GM06990 (cell line): ENCODE measurements around the gene ITGAE.

ENCODE experiments used
- DNase-seq: peaks from one replicate; pipeline ENCODE4 v3.0.0-alpha.2; 2011; ENCODE audit not compliant: insufficient read length; ENCODE audit errors: extremely low read depth
- H3K27me3 ChIP-seq: replicated peaks from 2 replicates; pipeline ENCODE4 v1.6.0; 2011; ENCODE audit warnings: low read length; ENCODE audit not compliant: control insufficient read depth, insufficient read depth
- H3K36me3 ChIP-seq: 2 replicates; pipeline ENCODE4 v1.5.1; 2011; ENCODE audit warnings: low read length; ENCODE audit not compliant: control insufficient read depth, insufficient read depth
- H3K4me3 ChIP-seq: replicated peaks from 2 replicates; pipeline ENCODE4 v1.5.1; 2011; ENCODE audit warnings: low read depth, mild to moderate bottlenecking, control low read depth, low read length
- TF ChIP-seq, protein P1 (sequence below): IDR thresholded peaks from 2 replicates; pipeline ENCODE4 v1.5.1; 2011; ENCODE audit warnings: low read length, control low read depth, mild to moderate bottlenecking, inconsistent platforms; ENCODE audit not compliant: insufficient read depth, poor library complexity, severe bottlenecking

The ITGAE gene

DNA sequence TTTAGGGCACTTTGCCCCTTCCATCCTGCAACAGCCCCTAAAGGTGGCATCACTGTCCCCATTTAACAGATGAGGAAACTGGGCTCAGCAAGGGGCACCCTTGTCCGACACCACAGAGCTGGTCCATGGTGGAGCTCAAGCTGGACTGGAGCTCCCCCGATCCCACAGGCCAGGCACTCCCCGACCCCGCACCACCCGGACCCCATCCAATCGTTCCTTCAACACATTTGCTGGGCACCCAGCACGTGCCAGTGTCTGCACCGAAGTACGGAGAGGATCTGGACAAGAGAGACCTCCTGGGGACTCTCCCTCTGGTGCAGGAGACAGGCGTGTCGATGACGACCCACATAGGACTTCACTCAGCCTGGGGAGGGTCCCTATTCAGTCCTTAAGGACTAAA lies 119.0 kb downstream of the ITGAE start:
- DNase-seq: no peak
- Histone ChIP-seq H3K27me3 (no peaks in the 10 kb centered on the region), H3K4me3 (no peak overlapping the region), H3K36me3 (peaks cover 8% of the 10 kb centered on the region)
- TF ChIP-seq, protein P1, sequence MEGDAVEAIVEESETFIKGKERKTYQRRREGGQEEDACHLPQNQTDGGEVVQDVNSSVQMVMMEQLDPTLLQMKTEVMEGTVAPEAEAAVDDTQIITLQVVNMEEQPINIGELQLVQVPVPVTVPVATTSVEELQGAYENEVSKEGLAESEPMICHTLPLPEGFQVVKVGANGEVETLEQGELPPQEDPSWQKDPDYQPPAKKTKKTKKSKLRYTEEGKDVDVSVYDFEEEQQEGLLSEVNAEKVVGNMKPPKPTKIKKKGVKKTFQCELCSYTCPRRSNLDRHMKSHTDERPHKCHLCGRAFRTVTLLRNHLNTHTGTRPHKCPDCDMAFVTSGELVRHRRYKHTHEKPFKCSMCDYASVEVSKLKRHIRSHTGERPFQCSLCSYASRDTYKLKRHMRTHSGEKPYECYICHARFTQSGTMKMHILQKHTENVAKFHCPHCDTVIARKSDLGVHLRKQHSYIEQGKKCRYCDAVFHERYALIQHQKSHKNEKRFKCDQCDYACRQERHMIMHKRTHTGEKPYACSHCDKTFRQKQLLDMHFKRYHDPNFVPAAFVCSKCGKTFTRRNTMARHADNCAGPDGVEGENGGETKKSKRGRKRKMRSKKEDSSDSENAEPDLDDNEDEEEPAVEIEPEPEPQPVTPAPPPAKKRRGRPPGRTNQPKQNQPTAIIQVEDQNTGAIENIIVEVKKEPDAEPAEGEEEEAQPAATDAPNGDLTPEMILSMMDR: no peak

DNA sequence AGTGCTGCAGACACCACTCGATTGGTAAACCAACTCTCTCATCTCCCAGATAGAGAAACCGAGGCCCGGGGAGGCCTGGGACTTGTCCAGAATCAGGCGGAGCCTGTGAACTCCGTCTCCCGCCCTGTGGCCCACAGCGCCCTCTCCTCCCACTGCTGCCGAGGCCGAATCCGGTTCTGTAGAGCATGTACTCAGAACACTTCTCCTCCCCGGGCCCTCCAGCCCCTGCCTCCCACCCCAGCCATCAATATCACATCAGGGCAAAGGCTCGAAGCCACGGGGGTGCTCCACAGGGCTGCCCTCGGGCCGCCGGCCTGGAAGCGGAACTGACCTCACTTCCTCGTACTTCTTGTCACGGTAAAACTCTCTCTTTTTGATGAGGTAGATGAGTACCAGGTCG lies 119.4 kb downstream of the ITGAE start:
- no peaks in the 10 kb centered on the region for H3K27me3 ChIP-seq
- no peak for DNase-seq
- TF ChIP-seq, protein P1: no peak
- H3K4me3 ChIP-seq: no peak overlapping the region
- H3K36me3 ChIP-seq: peaks cover 8% of the 10 kb centered on the region

DNA sequence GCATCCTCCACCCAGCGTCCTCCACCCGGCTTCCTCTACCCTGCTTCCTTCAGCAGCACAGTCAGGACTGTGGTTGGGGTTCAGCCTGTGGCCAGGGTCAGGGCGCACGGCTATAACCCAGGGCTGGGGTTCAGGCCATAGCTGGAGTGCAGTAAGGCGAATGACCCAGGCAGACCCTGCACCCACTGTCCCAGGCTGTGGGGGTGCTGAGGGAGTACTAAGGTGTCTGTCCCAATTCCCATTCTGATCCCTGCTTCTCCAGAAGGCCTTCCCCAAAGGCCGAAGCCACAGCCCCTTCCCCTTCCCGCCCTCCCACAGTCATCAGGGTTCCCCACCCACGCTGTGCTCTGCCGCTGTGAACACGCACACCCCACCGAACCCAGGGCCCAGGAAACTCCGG lies 119.9 kb downstream of the ITGAE start:
- Histone ChIP-seq H3K4me3 (no peak overlapping the region), H3K27me3 (no peaks in the 10 kb centered on the region), H3K36me3 (peaks cover 8% of the 10 kb centered on the region)
- TF ChIP-seq, protein P1: no peak
- no peak for DNase-seq

DNA sequence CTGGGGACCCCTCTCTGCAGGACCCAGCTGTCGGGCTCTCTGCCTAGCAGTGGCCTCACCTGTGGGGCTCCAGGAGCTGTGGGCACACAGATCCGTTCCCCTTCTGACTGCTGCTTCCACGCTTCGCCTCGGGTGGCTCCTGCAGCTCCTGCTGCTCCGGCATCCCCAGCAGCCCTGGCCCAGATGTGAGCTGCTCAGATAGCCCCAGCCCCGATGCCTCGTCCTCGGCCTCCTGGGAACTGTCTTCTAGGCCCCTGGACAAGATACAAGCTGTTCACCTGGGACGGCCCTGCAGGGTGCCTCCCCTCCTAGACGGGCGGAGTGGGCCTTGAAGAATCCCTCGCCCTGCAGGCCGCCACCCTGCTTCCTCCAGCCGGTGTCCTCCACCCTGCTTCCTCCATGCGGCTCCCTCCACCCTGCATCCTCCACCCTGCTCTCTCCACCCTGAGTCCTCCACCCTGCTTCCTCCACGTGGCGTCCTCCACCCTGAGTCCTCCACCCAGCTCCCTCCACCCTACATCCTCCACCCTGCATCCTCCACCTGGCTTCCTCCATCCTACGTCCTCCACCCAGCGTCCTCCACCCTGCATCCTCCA lies 121.4 kb downstream of the ITGAE start:
- TF ChIP-seq, protein P1: no peak
- Histone ChIP-seq H3K27me3 (no peaks in the 10 kb centered on the region), H3K36me3 (peaks cover 6% of the 10 kb centered on the region), H3K4me3 (no peak overlapping the region)
- no peak for DNase-seq

DNA sequence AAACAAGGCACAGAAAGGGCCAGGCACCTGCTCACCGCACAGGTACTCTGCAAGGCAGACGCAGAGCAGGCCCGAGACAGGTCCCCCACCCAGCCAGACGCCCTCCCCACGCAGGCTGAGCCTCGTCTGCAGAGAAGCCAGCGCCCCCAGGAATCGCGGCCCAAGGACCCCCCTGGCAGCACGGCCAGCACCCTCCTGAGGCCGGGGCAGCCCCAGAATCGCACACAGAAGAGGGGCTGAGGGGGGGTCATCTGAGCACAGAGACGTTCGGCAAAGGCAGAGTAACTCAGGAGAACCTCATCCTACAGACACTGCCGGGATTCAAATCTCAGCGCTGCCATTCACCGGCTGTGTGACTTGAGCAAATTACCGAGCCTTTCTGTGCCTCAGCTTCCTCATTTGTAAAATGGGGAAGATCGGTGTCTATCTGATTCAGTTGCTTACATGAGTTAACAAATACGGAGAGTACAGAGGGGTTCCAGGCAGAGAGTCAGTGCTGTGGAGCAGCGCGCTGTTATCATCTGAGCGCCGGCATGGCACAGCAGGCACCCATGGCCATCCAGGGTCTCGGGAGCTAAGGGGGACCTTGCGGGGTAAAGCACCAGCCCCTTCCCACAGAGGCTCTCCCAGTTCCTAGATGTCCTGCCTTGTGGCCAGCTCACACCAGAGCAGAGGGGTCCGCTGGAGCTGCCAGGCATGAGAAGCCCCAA lies 122.0 kb downstream of the ITGAE start:
- no peak for DNase-seq
- H3K36me3 ChIP-seq: peaks cover 6% of the 10 kb centered on the region

More for the DNA sequence above, 122.0 kb downstream of the ITGAE start:
- H3K27me3 ChIP-seq: no peaks in the 10 kb centered on the region
- no peak overlapping the region for H3K4me3 ChIP-seq
- TF ChIP-seq, protein P1: no peak
